CD14-positive monocyte (primary cell): ENCODE results near the gene CLDN7. TPM values are rescaled to one million over a fixed set of nuclear protein-coding genes. Genes with fewer than 3 reads are reported as not detected.

ENCODE experiments used
- DNase-seq, 3 donors: peaks; one replicate each; pipeline ENCODE4 v3.0.0-alpha.2; 2011 to 2022
- H2AFZ ChIP-seq: 2 replicates; pipeline ENCODE4 v1.6.0; 2012; ENCODE audit warnings: mild to moderate bottlenecking, low read depth, low read length, inconsistent platforms; ENCODE audit not compliant: insufficient read depth, poor library complexity, severe bottlenecking
- H3K27ac ChIP-seq, 2 donors: 1 replicate in 1 of 2; 2 replicates in 1 of 2; pipeline ENCODE4 v1.5.1; 2012 to 2013; ENCODE audit warnings: low read length in 2 of 2, control low read depth in 1 of 2, inconsistent platforms in 1 of 2, low read depth in 1 of 2, mild to moderate bottlenecking in 1 of 2
- H3K27me3 ChIP-seq, 2 donors: one replicate each; pipeline versions ENCODE4 v1.6.0 to v1.6.1; 2011 to 2013; ENCODE audit warnings: low read length in 2 of 2; ENCODE audit not compliant: control insufficient read depth in 2 of 2, insufficient read depth in 2 of 2
- H3K36me3 ChIP-seq, 2 donors: replicated peaks in 1 of 2; 1 replicate in 1 of 2; 2 replicates in 1 of 2; pipeline versions ENCODE4 v1.5.1 to v1.6.1; 2012 to 2013; ENCODE audit warnings: low read length in 2 of 2, control low read depth in 1 of 2, inconsistent platforms in 1 of 2, mild to moderate bottlenecking in 1 of 2; ENCODE audit not compliant: insufficient read depth in 2 of 2, control insufficient read depth in 1 of 2
- H3K4me1 ChIP-seq, 2 donors: 1 replicate in 1 of 2; 2 replicates in 1 of 2; pipeline versions ENCODE4 v1.5.1 to v1.6.1; 2012 to 2013; ENCODE audit warnings: low read length in 2 of 2, control low read depth in 1 of 2, inconsistent platforms in 1 of 2, mild to moderate bottlenecking in 1 of 2, moderate library complexity in 1 of 2; ENCODE audit not compliant: insufficient read depth in 2 of 2, control insufficient read depth in 1 of 2
- H3K4me2 ChIP-seq: replicated peaks from 2 replicates; pipeline ENCODE3; 2012; ENCODE audit warnings: low read length, moderate library complexity, mild to moderate bottlenecking; ENCODE audit not compliant: poor library complexity, severe bottlenecking; ENCODE audit errors: extremely low read depth
- H3K4me3 ChIP-seq, 3 experiments: fragments of 200-600 bp in 1 of 3; sonication (generic) in 1 of 3; replicated peaks in 1 of 3; 1 replicate in 2 of 3; 2 replicates in 1 of 3; pipeline ENCODE4 v1.5.1; 2011 to 2013; ENCODE audit warnings: low read length in 3 of 3, mild to moderate bottlenecking in 3 of 3, control low read depth in 2 of 3, low read depth in 2 of 3, inconsistent platforms in 1 of 3, moderate library complexity in 1 of 3
- H3K79me2 ChIP-seq: 2 replicates; pipeline ENCODE4 v1.6.0; 2012; ENCODE audit warnings: mild to moderate bottlenecking, control low read depth, inconsistent platforms, low read length, moderate library complexity; ENCODE audit not compliant: insufficient read depth
- H3K9ac ChIP-seq: 2 replicates; pipeline ENCODE4 v1.6.0; 2017; ENCODE audit warnings: low read length, mild to moderate bottlenecking; ENCODE audit not compliant: insufficient read depth, poor library complexity, severe bottlenecking
- H3K9me3 ChIP-seq, 2 donors: replicated peaks in 1 of 2; 1 replicate in 1 of 2; 2 replicates in 1 of 2; pipeline versions ENCODE4 v1.5.1 to v1.6.1; 2012 to 2013; ENCODE audit warnings: low read length in 2 of 2, control low read depth in 1 of 2; ENCODE audit not compliant: control insufficient read depth in 1 of 2, insufficient read depth in 1 of 2
- H4K20me1 ChIP-seq: 2 replicates; pipeline ENCODE4 v1.6.0; 2012; ENCODE audit warnings: mild to moderate bottlenecking, low read length, control low read depth, moderate library complexity; ENCODE audit not compliant: insufficient read depth
- H3K27ac Mint-ChIP-seq, 7 donors: one replicate each; pipeline ENCODE4 v1.8.0; 2020; ENCODE audit warnings: mild to moderate bottlenecking in 7 of 7, mixed read lengths in 7 of 7, moderate library complexity in 6 of 7, inconsistent platforms in 2 of 7
- H3K27me3 Mint-ChIP-seq, 3 donors: one replicate each; pipeline ENCODE4 v1.8.0; 2021 to 2022; ENCODE audit warnings: low read depth in 3 of 3, mild to moderate bottlenecking in 3 of 3, mixed read lengths in 3 of 3, moderate library complexity in 3 of 3, inconsistent platforms in 1 of 3
- H3K36me3 Mint-ChIP-seq, 2 donors: one replicate each; pipeline ENCODE4 v1.8.0; 2020; ENCODE audit warnings: mixed read lengths in 2 of 2, inconsistent platforms in 1 of 2, mild to moderate bottlenecking in 1 of 2
- H3K4me1 Mint-ChIP-seq: one replicate; pipeline ENCODE4 v1.8.0; 2020; ENCODE audit warnings: mild to moderate bottlenecking, mixed read lengths
- H3K4me3 Mint-ChIP-seq, 2 donors: one replicate each; pipeline ENCODE4 v1.8.0; 2020; ENCODE audit warnings: mild to moderate bottlenecking in 2 of 2, mixed read lengths in 2 of 2, moderate library complexity in 1 of 2
- H3K9me3 Mint-ChIP-seq, 7 donors: one replicate each; pipeline ENCODE4 v1.8.0; 2020 to 2022; ENCODE audit warnings: mixed read lengths in 7 of 7, mild to moderate bottlenecking in 6 of 7, moderate library complexity in 6 of 7, inconsistent platforms in 2 of 7
- CTCF ChIP-seq: fragments of 200-600 bp; IDR thresholded peaks from one replicate; pipeline ENCODE4 v1.8.0; 2022; ENCODE audit warnings: antibody characterized with exemption, mild to moderate bottlenecking
- WGBS: methylation state at CpG from one replicate; pipeline ENCODE4 v1.1.5; 2013; ENCODE audit warnings: missing lambda C conversion rate; ENCODE audit not compliant: insufficient coverage; 5-methylcytosine and 5-hydroxymethylcytosine counted together
- intact Hi-C, 2 donors: fragments of 100-400 bp; cut with micrococcal nuclease; formaldehyde crosslinking; loops; one replicate each; pipeline versions ENCODE4 v1.15.0 to v1.15.1; 2023
- polyA plus RNA-seq, 3 donors: library from polyadenylated mRNA; depleted of rRNA in 1 of 3; unstranded in 2 of 3; stranded (reverse) in 1 of 3; fragments of 300-500 nt in 2 of 3; fragments of >200 nt in 1 of 3; fragmentation: Illumina TruSeq in 2 of 3; gene quantifications; 1 replicate in 2 of 3; 2 replicates in 1 of 3; pipeline ENCODE4 v1.2.3, GENCODE V29; 2012 to 2021

The CLDN7 gene
- polyA plus RNA-seq, 3 donors, result 0.49 to 13.4 (median 2.1) TPM

GRCh38 chr17:7228920-7229319, 33.4 kb downstream of the CLDN7 start:
- no peaks in the 10 kb centered on the region for H3K27me3 ChIP-seq
- peaks cover 8% of the 10 kb centered on the region for H4K20me1 ChIP-seq
- no peak overlapping the region for H3K27ac ChIP-seq
- H3K4me3 ChIP-seq, result no peak overlapping the region
- intact Hi-C loops, result no loop called here
- no peaks in the 10 kb centered on the region for H3K9me3 ChIP-seq
- H3K4me1 ChIP-seq, result peaks cover 20 to 25% of the 10 kb centered on the region in 2 donors
- no peak overlapping the region for H2AFZ ChIP-seq
- no peak for DNase-seq
- H3K9me3 Mint-ChIP-seq, result no peaks in the 10 kb centered on the region
- H3K4me2 ChIP-seq, result no peak overlapping the region
- peaks cover 38% of the 10 kb centered on the region for H3K79me2 ChIP-seq
- peaks cover 43 to 69% of the 10 kb centered on the region in 2 donors for H3K36me3 ChIP-seq
- WGBS, result 95% methylated on average over 13 of the region's 14 CpGs
- H3K9ac ChIP-seq, result no peak overlapping the region
- peaks cover 22% of the 10 kb centered on the region for H3K4me1 Mint-ChIP-seq
- H3K36me3 Mint-ChIP-seq, result peaks cover 56 to 67% of the 10 kb centered on the region in 2 donors
- H3K27me3 Mint-ChIP-seq, result no peaks in the 10 kb centered on the region
- no peak for TF ChIP-seq CTCF
- H3K4me3 Mint-ChIP-seq, result no peak overlapping the region
- H3K27ac Mint-ChIP-seq, result peak overlapping the region in 1 of 7 donors; percentile 53

GRCh38 chr17:7226721-7227710, 35.3 kb downstream of the CLDN7 start:
- no peak overlapping the region for H3K27ac ChIP-seq
- H3K79me2 ChIP-seq, result peaks cover 19% of the 10 kb centered on the region
- peaks cover 73 to 86% of the 10 kb centered on the region in 2 donors for H3K36me3 Mint-ChIP-seq
- peaks cover 3 to 7% of the 10 kb centered on the region in 2 donors for H3K4me1 ChIP-seq
- no peak overlapping the region for H3K9ac ChIP-seq
- H3K27me3 Mint-ChIP-seq, result no peaks in the 10 kb centered on the region
- peaks cover 62 to 88% of the 10 kb centered on the region in 2 donors for H3K36me3 ChIP-seq
- intact Hi-C loops, result no loop called here
- peaks cover 6% of the 10 kb centered on the region for H4K20me1 ChIP-seq
- H3K4me2 ChIP-seq, result no peak overlapping the region
- H3K27ac Mint-ChIP-seq, result peak overlapping the region in 2 of 7 donors; percentile 45 to 60
- DNase-seq, result no peak
- TF ChIP-seq CTCF, result no peak
- no peak overlapping the region for H3K4me3 Mint-ChIP-seq
- no peaks in the 10 kb centered on the region for H3K9me3 ChIP-seq
- H3K27me3 ChIP-seq, result no peaks in the 10 kb centered on the region
- 95% methylated on average over 29 of the region's 31 CpGs for WGBS
- H3K4me3 ChIP-seq, result no peak overlapping the region
- peaks cover 7% of the 10 kb centered on the region for H3K4me1 Mint-ChIP-seq
- H3K9me3 Mint-ChIP-seq, result no peaks in the 10 kb centered on the region
- no peak overlapping the region for H2AFZ ChIP-seq
